ENCODE data around the gene ADAMTSL1.

Gene ADAMTSL1

DNA sequence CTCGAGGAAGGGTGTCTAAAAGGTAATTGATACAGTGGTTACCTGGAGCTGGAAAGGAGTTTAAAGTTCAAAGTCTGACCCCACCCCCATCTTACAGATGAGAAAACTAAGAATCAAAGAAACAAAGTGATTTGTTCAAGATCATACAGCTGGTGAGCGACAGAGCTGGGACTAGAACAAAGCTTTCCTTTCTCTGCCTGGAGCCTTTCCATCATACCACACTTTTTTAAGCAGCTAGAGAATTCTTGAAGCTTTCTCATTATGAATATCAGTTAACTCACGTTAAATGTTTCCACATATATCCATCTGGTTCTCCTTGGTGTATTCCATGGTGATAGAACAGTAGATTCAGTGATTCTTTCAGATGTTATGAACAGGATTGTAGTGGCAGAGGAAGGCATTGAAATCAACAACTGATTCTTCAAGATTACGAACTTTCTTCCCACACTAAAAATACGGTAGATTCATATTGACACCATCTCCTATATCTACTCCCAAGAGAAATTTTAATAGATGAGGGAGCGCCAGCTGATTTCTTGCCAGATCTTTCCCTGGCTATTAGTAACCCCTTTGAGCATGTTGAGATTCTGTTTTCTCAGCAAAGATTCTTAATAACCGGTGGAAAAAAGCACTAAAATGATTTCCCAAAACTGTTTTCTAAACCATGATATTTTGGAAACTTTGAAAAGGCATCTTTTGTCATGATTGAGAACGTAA is 233.7 kb downstream of the ADAMTSL1 start:
- DNase-seq, result no peak

DNA sequence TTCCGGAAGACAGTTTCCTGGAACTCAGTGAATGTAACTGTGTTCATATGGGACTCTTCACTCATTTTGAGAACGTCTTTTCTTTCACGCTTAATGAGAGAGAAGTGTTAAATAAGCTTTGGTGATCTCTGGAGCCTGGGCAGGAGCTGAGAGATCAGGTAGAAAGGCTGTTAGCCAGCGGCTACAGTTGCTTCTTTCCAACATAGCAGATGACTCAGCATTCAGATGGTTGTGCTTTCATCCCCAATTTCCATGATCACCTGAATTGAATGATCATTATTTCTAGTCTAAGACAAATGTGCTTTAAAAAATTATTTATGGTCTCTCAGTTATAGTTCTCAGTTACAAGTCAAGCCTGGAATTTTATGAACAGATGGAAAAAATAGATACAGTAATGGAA is 234.5 kb downstream of the ADAMTSL1 start:
- no peak for DNase-seq

DNA sequence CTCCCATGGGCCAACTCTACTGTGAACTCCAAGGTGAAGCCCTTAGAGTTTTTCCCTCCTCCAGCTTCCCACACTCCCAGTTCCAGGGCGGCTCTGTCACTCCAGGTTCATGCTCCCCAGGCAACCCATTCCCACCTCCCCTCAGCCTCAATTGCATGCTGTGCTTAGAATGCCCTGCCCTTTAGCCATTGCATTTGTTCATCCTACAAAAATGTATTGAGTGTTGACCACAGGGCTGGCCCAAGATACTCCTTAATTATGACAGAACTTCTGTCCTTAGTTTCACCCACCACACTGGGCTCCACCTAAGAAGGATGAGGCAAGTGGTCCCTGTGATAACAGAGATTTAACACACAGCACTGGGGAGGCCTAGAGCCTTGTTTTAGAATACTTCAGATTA is 236.1 kb downstream of the ADAMTSL1 start:
- no peak for DNase-seq

DNA sequence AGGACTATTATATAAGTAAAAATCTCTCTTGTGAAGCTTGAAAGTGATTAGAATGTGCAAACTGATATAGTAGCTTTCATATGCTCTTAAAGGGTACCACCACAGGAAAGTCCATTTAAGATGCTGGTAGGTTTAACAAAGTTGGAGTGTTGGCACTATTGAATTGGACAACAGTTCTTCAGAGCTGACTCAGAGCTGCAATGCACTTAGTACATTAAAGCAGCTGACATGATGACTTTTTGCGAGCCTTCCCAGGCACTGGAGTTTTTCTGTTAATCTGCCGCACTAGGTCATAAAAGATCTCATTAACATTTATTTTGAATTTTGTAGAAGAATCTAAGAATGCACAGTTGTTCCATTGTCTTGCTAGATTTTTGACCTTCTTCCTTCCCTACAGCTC is 243.8 kb downstream of the ADAMTSL1 start:
- DNase-seq, result no peak

DNA sequence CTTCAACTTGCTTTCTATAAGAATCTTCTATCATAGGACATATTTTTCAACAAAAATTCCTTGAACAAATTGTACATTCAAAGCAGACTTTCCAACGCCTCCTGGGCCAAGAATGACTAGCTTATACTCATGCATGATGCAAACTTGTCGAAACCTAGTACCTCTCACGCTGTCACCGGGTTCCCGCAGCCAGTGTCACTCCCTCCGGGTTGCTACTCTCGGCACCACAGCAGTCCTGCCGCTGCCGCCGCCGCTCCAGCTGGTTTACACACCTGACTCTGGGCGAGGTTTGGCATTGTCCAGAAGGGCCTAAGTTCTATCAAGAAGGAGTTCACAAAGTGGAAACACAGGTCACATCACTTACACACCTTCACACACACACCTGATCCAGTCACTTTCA is 244.4 kb downstream of the ADAMTSL1 start:
- DNase-seq, result no peak

DNA sequence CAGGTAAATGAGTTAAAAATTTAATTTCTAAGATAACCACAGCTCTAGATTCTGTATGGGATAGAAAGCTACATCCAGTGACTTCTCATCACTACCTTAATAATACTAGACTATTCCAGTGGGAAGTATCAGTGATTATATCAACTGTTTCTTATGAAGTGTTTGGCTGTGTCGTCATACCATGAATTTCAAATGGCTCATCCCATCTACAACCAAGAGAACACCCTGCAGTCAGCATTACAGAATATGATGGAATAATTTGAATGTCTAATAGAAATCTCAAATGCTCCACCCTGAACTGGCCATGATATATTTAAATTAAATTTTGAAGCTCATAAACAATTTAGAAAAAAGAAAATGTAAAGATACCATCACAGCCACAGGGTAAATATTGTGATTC is 245.0 kb downstream of the ADAMTSL1 start:
- DNase-seq, result no peak

DNA sequence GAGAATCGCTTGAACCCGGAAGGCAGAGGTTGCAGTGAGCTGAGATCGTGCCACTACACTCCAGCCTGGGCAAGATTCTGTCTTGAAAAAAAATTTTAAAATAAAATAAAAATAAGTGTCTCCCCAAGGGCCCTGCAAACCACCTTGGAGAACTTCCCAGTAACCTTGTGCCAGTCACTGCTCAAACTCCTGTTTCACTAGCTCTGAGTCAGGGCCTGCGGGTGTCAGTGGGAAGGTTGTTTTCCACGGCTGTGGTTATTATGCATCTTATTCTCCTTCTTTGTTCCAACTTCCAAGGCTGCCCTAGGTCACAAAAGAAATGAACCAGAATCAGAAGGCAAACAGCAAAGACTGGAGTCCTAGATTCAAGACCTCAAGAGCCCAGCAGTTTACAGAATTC is 246.7 kb downstream of the ADAMTSL1 start:
- DNase-seq, result no peak

DNA sequence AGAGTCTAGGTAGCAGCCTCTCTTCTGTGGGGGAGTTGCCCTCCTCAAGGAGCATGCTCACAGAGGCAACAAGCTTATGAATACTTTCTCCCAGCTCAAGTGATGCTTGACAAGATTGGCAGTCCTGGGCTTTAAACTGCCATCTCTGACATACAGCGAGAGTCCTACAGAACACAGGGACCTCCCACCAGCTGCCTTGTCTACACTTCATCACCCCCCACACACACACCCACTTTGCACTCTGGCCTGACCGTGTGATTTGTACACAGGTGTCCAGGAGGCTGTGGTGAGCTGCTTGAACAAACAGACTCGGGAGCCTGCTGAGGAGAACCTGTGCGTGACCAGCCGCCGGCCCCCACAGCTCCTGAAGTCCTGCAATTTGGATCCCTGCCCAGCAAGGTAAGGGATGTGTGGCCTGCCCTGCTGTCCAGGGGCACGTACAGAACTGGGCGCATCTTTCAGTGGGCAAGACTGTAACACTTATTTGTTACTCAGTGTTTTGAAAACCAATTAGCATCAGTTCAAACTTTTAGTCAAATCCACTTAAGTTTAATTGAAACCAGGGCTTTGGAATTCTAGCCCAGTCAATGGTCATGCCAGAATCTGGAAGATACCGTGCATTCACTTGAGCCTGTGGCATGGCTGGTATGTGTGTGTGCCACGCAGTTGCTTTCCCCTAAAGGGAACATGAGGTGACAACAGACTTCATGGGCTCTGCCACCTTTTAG is 247.5 kb downstream of the ADAMTSL1 start:
- DNase-seq, result peak; percentile 29

DNA sequence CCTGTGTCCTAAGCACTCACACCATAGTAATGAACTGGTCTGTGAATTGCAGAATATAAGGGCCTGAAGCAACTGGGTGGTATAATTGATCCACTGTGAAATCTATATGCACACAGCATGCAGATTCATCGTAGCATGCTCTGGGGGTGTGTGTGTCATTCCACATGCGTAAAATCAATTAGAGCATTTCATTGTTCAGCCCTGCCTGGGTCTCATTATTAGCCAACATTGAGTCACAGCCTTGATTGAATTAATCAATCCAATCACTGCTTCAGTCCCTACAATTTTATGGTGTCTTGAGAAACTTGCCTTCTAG is 248.0 kb downstream of the ADAMTSL1 start:
- no peak for DNase-seq

DNA sequence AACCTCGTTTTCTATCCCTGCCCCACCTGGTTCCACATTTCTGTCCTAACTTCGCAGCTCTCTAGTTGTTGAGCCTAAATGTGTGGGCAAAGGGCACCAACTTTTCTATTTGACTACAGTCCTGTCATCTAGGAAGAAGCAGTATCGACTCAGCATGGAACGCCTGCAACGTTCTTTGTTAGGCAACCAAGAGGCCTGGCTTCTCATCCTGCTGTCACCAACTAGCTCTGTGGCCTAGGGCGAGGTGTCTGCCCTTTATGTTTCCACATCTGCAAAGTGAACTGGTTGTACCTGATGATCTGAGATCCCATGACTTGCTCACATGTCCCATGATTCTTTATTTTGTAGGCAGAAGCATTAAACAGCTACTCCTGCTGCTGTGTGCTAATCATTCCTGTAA is 248.9 kb downstream of the ADAMTSL1 start:
- DNase-seq, result no peak

DNA sequence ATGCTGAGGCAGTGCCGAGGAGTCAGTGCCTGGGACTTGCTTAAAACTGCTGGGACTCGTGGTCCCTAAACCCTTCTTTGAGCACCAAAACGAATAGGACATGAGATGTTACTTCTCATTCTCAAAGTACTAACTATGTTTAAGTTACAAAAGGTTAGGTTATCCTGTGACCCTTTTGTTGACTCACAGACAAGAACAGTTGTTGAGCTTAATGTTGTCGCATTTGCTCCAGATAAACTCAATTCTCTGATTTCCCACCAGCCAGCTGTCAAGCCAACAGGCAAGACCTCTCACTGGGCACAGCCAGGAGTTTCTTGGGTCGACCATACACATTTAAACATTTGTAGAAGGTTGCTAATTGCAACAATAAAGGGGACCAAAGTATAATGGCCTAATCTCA is 249.4 kb downstream of the ADAMTSL1 start:
- DNase-seq, result no peak

DNA sequence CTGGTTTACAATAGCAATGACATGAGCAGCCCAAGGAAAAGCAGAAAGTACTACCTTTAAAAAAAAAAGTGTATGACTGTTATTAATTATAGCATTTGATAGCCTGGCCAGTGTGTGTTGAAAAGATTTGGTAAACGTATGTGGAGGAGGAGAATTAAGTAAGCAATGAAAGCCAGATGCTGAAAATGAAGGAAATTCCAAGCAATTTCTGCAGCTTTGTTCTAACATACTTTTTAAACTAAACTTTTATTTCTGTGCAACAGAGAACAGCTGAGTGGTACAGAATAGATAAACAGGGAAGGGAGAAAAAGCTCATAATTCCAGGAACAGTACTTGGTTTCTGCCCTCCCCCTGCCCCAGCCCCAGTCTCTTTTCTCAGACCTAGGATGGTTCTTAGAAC is 252.6 kb downstream of the ADAMTSL1 start:
- no peak for DNase-seq

DNA sequence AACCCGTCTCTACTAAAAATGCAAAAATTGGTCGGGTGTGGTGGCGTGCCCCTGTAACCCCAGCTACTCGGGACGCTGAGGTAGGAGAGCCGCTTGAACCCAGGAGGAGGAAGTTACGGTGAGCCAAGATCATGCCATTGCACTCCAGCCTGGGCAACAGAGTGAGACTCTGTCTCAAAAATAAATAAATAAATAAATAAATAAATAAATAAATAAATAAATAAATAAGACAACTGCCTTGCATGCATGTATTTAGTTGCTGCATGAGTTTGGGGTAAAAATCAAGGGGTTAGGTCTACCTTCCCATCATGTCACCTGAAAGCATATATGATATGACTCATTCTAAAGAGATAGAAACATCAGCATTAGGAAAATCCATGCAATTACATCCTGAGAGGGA is 254.0 kb downstream of the ADAMTSL1 start:
- no peak for DNase-seq

DNA sequence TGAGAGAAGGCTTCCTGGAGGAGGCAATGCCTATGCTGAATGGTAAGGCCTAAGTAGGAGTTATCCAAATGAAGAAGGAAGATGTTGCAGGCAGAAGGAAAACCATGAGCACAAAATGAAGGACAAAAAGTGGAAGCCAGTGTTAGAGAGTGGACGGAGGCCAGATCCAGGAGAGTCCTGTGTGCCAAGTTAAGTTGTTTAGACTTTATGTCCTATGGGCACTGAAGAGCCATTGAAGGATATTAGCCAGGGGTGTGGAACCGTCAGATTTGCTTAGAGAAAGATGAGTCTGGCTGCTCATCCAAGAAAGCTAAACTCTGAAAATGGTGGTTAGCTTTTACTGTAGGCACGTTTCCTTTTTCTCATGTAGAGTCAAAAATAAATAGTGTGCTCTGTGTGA is 254.7 kb downstream of the ADAMTSL1 start:
- DNase-seq, result no peak

DNA sequence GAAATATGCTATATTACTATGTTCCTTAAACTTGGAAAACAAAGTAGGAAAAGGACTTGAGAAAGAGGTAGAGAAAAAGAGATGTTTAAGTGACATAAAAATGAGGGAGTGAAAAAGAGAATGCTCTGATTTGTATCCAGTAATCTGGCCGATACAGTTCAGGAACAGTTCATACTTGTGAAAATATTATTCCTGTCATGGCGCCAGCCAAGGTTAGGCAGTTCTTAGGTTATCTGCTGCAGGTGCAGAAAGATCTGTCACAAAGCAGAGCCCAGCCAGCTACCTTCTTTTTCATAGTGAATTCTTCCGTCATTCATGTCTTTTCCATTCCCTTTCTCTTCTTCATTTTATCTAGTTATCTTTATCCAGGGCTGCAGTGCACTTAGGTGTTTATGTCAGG is 256.3 kb downstream of the ADAMTSL1 start:
- no peak for DNase-seq

DNA sequence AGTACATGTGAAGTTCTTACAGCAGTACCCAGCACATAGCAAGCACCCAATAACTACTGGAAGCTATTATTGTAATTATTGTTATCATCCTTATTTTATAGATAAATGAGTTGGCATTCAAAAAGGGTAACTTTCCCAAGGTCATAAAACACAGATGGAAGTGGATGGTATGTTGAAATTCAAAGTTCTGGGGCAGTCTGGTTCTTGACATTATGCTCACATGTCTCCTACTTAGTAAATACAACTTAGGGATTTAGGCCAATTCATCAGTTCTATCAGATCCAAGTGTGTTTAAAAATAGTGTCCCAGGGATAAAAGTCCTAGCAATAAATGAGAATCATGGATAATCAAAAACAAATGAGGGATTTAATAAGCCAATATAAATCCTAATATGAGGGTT is 265.2 kb downstream of the ADAMTSL1 start:
- DNase-seq, result no peak

DNA sequence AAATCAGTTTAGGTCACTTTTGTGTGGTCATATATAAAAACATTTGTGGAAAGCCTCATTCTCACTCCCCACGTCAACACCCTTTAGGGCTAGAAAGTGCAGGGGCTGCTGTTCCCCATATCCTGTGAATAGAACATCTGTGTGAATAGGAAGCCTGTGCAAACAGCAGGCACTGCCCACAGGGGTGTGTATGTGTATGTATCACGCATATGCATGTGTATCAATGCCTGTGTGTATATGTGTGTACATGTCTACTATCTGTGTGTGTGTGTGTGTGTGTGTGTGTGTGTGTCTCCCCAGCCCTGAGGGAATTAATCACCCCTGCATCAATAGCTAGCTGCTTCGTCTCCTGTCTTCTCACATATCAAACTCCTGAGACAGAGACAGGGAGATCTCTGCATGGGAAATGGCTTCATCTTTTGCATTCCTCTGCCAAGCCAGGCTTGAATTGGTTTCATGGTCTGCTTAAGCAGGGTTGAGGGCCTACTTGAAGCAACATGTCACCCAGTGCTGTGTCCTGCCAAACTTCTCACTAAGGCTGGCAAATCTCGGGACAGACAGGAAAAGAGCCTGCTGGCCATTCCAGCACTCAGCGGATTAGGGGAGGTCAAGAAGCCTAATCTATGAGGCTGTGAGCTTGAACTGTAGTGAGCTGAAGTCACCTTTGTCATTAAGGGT is 265.8 kb downstream of the ADAMTSL1 start:
- DNase-seq, result no peak

DNA sequence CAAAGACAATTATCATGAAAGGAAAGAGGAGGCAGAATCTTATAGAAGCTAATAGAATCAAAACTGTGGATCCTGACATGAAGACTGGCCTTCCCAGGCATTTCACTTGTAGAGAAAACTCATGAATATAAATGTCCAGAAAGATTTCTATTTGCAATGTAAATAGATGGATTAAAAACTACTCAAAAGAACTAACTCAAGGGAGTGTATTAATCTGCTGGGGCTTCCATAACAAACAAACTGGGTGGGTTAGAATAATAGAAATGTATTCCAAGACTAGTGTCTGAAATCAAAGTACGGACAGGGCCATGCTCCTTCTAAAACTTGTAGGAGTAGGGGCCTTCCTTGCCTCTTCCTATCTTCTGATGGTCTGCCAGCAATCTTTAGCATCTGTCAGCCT is 267.4 kb downstream of the ADAMTSL1 start:
- no peak for DNase-seq

DNA sequence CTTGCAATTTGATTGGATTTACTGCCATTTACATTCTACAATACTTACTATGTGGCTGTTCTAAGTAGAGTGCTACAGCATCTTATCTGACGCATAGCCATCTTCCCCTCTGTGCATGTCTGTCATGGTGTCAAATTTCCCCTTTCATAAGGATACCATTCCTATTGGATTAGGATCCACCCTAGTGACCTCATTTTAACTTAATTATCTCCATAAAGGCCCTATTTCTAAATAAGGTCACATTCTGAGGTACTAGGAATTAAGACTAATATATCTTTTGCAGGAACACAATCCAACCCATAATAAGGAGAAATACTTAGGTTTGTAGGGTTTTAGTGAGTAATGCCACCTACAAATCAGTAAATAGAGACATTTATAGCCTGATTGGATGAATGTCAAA is 268.0 kb downstream of the ADAMTSL1 start:
- DNase-seq, result no peak

DNA sequence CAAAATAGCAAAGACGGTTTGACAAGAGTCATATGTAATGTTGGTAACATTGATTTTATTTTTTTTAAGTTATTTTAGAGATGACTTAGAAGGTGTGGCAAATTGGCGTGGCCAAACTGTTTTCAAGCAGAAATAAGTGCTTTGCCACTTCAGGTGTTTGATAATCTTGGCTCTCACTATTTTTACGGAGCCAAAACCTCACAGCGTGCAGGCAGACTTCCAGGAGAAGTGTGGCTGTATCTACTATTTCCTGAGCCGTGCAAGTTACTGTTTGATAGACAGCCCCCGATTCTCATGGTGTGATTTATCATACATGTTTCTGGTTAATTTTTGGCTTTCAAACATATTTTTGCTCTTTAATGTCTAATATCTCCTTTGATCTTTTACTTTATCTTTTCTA is 269.5 kb downstream of the ADAMTSL1 start:
- DNase-seq, result no peak

DNA sequence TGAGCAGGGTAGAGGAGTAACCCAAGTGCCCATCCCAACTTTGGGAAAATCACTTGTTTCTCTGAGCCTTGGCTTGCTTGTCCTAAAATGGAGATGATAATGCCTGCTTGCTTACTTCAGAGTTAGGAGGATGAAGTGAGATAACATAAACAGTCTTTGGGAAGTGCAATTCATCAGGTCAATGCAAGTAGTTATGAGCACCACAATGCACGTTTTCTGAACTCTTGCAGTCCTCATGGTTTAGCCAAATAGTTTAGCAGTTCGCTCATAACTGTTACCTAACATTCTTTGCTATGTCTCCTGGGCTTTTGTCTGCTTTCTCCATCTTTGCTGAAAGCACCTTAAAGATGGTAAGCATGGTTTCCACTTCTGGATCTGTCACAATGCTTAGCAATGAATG is 270.0 kb downstream of the ADAMTSL1 start:
- no peak for DNase-seq

DNA sequence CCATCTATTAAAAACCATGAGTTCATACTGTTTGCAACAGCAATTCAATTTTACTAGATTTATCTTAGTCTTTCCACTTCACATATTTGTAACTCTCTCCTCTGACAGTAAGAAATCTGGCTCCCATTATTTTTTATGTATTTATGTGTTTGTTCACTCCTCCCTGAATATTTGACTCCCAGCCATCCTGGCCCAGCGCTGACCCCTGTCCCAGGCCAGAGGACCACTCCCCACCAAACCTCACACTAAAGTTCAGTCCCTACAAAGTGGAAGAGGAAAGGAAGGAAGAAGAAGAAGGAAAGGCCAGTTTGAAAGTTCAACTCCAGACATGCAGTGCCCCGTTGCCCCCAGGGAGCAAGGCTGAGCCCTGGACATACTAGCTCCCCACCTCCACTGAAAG is 271.8 kb downstream of the ADAMTSL1 start:
- no peak for DNase-seq

DNA sequence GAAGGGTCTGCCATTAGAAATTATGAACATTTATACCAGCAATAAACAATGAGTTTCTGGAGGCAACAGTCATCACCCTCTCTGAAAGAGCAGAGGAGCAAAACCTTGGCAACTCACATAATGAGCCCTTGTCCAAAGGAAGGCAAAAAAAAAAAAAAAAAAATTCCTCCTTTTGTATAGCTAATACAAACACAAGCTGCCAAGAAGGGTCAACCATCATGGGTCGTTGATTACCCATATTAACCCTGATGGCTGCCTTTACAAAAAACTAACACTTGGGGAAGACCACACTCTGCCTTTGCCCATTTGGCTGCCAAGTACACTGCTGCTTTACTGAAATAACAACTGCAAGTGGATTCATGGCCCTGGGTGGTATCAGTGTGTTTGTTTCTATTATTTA is 272.7 kb downstream of the ADAMTSL1 start:
- DNase-seq, result no peak

DNA sequence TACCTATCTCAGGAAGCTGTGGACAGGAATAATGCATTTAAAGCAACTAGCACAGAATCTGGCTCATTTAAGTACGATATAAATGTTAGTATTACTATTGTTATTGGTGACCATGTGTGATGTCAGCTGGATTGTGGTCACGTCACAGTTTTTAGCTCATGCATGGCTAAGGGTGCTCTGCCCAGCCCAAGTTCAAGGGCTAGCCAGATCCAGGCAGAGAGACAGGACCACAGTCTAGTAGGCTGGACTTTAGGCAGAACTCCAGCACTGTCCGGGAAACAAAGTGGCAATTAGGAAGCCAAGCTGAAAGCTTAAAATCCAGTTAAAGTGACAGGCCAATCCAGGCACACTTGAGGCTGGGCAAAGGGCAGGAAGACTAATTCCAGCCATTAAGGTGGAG is 273.6 kb downstream of the ADAMTSL1 start:
- DNase-seq, result no peak
